Activated CD4-positive, alpha-beta T cell treated with anti-CD3 and anti-CD28 coated beads, Interleukin-10, Interleukin-2, amounts not matched to agents 100 ng/mL and 50 ng/mL, durations not matched to agents 16 hours and 8 hours (primary cell): ENCODE results near the gene AMPD3.

Experiments
- DNase-seq: peaks from one replicate; pipeline ENCODE4 v3.0.0-alpha.2; 2020

The AMPD3 gene

DNA sequence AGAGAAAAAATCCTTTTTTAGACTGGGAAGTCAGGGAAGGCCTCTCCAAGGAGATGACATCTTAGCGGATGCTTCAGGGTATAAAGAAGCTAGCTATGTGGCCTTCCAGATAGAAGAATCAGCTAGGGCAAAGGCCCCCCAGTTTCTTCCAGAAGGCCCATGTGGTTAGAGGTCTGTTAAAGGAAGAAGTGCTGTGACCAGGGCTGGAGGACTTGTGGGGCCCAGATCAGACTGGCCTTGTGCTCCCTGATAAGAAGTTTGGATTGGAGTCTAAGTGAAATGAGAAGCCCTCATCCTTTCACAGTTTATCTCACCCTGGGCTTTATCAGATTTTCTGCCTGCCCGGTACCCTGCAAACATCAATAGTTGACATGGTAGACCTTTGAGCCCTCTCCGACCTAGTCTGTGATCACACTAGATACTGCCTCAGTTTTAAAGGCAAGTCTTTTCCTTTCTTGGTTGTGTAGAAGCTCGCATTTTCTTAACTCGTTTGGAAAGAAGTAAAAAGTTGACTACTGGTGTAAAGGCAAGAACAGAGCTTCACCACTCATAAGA, 7.8 kb downstream of the AMPD3 start:
- DNase-seq = no peak

DNA sequence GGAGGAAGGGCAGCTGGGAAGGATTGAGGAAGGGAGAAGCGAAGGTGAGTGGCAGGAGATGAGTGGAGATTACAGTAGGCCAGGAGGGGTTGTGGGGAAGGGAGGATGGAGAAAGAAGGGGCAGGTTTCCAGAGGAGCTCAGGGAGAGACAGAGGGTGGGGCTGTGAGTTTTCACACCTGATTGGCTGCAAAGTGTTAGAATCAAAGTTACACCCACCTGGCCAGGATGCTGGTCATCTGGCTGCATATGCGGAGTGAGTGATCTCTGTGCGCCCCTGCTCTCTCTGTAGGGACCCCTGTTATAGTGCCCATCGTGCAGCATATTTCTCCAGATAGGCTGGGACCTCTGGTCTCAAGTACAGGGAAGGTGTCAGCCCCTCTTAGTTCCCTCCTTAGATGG, 18.3 kb downstream of the AMPD3 start:
- no peak for DNase-seq

DNA sequence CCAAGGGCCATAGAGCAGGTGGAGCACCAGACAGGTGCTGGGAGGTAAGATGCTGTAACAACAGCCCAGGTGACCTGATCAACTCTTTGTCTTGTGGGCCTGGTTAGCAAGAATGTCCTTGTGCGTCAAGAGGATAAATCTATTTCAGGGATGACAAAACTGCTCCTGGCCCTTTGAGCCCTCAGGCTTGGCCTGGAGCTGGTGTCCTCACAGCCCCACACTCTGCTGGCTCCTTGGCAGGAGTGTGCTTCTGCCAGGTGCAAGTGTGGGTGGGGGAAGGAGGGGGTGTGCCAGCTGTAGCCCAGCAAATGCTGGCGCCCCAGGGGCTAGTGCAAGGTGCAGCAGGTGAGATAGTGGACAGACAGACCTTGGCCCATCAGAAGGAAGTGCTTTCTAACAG, 19.5 kb downstream of the AMPD3 start:
- DNase-seq = no peak

DNA sequence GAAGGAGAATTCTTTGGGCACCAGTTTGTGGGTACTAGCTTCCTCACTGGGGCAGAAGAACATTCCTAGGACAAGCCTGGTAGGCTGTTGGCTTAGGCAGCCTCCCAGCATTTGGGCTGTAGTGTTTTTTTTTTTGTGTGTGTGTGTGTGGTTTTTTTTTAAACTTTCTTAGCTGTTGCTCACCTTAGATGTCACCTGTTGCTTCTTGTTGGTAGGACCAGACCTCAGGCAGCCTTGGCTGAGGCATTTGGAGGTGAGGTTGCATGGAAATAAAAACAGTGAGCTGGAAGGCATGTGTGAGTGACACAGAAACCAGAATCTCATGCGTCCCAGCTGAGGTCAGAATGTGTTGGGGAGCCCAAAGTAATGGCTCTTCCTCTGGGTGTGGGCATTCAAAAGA, 21.3 kb downstream of the AMPD3 start:
- DNase-seq = no peak

DNA sequence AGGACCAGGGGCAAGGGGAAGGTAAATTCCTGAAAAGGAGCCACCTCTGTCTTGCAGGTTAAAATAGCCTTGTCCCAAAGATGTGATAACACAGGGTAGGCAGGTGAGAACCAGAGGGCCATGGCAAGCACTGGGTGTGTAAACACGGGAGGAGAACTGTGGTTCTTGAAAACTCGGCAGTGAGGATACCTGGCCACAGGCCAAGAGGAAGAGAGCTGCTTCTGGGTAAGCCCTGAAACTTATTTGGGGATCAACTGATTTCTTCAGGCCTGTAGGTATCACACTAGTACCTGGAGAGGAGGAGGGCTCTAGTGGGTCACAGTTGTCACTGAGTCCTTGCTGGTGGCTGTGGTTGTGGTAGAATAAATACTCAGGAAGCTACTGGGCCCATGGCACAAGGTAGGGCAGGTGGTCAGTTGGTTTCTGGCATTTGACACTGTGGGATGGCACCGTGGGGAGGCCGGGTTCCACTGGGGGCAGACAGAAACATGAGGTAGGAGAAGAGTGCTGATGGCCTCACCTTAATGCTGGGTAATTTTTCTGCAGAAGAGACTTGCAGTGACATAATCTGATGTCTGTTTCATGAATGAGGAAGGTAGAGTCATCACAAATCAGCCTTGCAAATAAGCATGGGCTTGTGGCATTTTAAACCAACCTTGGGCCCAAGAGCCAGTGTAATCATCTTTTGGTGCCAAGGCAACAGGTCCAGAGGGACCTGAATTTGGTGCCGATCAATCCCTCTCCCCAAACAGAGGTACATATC, 22.0 kb downstream of the AMPD3 start:
- no peak for DNase-seq

DNA sequence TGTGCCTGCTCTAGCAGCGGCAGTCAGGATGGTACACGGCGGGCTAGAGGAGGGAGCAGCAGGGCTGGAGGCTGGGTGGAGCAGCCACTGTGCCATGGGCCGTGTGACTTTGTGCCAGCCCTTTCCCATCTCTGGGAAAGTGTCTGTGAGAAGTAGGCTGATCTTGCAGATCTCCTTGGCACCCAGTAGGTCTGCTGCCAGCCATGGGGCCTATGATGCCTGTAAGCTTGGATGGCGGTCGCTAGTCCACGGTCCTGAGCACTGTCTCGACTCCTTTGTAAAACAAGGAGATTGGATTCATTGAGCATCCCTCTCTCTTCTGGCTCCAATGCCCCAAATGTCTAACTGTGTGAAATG, 22.6 kb downstream of the AMPD3 start:
- DNase-seq = no peak

DNA sequence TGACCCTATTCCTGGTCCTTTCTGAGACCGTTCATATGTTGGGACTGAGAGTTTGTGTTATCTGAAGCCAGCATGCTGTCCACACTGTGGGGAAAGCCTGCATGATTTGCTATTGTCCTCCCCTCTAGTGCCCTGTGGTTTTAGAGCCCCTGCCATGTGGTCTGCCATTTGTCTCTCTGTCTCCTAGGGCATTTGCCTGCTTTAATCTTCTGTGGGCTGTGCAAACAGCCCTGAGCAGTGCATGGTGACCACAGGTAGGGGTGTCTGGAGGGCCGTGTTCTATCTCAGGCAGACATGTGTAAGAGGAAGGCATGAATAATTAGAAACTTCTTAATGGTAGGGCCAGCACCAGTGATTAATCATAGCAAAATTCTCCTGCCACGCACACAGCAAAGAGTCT, 23.0 kb downstream of the AMPD3 start:
- DNase-seq = no peak

DNA sequence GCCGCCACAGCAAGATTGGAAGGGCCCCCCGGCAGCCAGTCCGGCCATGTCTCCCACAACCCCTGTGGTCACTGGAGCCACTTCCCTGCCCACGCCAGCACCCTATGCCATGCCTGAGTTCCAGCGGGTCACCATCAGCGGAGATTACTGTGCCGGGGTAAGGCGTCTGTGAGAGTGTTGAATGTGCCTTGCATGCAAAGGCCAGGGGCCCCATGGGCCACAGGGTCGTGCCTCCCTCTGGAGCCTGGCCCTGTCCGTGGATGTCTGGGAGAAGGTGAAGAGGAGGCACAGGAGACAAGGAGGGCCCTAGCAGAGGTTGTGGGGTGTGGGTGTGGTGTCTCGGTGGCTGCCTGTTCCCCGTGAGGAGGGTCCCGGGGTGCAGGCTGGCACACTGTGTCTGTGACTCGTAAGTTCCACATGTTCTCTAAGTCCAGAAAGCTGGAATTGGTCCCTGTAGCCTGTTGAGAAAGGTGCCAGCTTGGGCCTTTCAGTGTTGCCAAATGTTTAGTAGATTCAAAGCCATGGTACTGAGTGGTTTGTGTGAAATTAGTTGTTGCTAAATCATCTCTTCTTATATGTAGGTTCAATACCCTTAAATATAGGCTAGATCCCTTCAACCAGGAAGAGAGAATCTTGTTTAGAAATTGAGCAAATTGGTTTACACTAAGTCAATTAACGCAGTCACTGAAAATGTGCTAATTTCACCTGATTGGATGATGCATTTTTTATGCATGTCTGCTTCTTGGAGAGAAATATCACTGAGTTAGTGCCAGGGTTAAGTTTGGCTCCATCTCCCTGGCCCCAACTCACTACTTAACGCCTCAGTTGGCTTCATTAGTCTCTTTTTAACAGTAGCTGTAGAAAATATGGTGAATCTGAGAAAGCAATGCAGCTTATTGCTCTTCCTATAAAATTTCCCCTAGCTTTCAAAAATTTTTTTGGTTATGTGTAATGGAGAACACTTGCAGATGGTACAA, 23.8 kb downstream of the AMPD3 start:
- no peak for DNase-seq

DNA sequence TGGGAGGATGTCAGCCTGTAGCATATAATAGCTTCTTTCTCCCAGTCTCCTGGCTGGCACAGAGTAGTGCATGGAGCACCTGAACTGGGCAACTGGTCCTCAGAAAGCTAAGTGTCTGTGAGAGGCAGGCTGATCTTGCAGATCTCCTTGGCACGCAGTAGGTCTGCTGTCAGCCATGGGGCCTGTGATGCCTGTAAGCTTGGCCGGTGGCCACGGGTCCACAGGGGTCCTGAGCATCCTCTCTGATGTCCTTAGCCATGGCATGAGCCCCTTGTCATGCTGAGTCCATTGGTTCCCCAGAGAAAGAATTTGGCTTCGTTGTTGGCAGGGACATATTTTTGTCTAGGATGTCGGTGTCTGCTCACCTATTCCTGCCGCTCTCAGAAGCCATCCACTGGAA, 25.0 kb downstream of the AMPD3 start:
- DNase-seq = no peak

DNA sequence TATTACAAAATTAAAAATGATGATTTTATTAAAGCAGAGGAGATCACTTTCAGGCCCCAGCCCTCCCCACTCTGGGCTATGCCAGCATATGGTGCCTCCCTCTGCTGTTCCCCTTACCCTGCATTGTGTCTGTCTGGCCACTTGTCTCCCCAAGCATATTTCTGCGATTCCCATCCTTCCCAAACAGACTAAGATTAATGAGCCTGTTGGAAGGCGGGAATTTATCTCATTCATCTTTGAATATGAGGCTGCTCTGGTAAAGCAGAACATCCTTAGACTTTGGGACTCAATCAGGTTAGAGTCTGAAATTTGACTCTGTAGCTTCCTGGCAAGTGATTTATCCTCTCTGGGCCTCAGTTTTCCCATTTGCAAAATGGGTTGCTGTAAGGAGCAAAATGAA, 25.7 kb downstream of the AMPD3 start:
- DNase-seq = no peak

DNA sequence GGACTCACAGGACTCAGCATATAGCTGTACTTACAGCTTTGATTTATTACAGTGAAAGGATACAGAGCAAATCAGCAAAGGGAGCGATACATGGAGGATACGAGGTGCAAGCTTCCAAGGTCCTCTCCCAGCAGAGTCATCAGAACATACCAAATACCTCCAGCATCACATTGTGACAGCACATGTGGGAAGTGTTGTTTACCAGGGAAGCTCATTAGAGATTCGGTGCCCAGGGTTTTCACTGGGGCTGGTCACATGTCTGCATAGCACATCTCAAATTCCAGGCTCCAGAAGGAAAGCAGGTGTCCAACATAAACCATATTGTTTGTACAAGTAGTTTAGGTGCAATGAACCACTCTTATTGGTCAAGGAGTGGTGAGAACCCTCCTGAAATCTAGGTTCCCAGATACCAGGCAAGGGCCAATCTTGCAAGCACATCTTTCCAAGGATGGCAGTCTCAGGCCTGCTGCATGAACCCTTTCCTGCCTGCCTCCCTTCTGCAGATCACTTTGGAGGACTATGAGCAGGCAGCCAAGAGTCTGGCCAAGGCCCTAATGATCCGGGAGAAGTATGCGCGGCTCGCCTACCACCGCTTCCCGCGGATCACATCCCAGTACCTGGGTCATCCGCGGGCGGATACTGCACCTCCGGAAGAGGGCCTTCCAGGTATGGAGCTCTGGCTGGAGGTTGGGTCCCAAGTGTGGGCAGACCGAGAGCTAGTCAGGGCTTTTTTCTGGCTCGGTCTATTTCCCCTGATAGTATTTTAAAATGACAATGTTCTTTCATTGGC, 26.7 kb downstream of the AMPD3 start:
- no peak for DNase-seq

DNA sequence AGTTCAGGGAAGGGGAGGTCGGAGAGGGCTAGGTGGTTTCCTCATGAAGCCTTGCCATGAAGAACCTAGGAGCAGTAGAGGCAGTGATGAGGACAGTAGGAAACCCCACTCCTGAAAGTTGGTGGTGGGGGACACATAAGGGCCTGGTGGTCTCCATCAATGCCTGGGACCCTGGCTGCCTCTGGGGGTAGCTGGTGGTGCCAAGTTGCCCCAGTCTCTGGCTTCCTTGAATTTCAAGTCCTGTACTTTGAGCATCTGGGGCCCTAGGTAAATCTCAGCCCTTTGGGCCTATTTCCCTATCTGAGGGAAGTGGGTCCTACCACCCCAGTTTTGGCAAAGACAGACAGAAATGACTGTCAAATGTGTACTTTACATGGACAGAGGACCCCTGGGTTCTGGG, 28.1 kb downstream of the AMPD3 start:
- DNase-seq = no peak

DNA sequence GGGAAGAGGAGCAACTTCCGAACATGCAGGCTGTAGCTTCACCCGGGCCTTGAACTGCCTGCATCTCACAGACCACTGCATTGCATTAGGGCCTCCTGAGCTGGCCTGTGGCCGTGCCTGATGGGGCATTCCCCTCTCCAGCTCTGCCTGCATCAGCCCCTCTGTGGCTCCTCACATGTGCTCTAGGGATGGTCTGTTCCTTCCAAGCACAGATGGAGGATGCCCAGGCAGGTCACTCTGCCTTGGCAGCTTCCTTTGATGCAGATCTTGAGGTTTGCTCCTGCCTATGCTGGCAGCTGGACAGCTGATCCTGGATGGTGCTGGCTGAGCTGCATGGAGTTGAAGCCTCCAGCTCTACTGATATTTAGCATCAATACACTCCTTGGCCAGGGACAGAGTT, 28.5 kb downstream of the AMPD3 start:
- DNase-seq = no peak

DNA sequence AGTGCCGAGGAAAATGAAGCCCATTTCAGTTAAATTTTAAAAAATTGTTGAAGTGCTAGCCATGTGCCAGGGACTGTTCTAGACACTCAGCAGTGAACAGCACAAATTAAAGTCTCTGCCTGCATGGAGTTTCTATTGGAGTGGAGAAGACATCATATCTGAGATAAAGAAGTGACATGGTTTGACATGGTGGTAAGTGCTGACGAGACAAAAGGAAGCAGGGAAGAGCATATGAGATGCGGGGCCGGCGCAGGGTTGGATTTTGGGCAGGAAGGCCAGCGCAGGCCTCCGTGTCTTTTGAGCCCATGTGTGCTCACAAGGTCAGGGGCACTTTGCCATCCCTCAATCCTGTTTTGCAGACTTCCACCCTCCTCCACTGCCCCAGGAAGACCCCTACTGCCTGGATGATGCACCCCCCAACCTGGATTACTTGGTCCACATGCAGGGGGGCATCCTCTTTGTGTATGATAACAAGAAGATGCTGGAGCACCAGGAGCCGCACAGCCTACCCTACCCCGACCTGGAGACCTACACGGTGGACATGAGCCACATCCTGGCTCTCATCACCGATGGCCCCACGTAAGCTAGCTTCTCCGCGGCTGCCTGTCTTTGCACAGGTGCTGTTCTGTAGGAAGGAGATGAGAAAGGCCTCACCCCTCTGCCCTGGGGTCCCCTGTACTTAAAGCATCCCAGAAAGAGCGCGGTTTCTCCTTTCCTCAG, 29.6 kb downstream of the AMPD3 start:
- no peak for DNase-seq

DNA sequence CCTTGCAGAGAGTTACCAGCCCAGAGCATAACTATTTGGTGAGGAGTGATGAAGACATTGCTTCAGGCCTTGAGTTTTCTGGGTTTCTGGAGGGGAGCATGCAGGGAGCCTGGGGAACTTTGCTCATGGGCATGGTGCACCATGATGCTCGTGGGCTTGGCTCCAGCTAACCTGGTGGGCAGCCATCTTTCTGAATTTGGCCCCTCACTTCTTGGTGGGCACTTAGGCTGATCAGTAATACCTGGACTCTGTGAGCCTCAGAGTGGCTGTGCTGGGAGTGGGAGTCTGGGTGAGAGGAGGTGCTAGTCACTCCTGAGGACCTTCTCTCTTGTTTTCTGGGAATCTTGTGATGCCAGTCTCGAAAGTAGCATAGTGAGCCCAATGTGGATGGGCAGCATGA, 30.6 kb downstream of the AMPD3 start:
- no peak for DNase-seq

DNA sequence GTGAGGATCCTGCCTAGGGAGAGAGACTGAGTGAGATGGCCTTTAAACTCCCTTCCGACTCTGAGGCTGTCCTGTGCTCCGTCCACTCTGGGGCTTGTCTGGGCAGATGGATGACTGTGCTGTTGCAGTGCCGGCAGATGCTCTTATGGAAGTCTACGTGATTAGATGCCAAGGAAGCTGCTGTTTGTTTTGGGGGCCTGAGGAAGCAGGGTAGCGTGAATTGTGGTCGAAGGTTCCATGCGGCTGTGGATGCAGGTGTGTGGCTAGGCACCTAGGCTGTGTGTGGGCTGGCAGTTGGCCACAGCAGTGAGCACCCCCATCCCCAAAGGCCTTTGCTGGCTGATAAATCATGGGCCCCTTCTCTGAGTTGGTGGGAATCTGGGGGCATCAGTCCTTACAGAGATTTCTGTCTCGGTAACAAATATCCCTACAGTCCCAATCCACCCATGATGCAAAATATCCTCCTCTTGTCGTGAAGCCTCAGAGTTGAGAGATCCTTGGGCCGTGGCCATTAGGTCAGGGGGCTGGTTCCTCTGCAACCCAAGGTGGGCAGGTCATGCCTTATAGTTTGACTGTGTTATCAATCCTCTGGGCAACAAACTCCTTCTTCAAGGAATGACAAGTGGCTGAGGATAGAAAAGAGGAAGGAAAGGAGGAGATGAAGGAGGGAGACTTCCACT, 31.2 kb downstream of the AMPD3 start:
- DNase-seq = no peak

DNA sequence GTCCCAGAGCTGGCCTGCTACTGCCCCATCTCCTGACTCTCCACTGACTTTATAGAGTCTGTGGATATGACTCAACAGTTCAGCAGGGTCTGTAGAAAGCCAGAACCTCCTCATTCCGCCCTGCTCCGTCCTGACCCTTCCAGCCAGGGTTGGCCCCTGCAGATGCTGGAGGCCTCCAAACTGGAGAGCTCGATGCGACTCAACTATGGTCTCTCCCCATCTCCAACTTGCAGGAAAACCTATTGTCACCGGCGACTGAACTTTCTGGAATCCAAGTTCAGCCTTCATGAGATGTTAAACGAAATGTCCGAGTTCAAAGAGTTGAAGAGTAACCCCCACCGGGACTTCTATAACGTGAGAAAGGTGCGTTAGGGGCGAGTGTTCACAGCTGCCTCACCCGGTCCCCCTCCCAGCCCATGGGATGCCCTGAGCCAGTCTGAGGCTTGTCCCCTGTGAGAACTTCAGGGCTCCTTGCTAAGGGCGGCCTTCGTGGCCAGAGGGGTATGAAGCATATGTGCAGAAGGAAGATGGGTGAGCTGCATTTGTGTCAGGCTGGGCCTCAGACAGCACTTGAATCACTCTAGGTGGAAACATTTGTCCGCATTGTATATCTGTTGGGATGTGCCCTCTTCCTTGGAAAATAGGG, 32.1 kb downstream of the AMPD3 start:
- no peak for DNase-seq

DNA sequence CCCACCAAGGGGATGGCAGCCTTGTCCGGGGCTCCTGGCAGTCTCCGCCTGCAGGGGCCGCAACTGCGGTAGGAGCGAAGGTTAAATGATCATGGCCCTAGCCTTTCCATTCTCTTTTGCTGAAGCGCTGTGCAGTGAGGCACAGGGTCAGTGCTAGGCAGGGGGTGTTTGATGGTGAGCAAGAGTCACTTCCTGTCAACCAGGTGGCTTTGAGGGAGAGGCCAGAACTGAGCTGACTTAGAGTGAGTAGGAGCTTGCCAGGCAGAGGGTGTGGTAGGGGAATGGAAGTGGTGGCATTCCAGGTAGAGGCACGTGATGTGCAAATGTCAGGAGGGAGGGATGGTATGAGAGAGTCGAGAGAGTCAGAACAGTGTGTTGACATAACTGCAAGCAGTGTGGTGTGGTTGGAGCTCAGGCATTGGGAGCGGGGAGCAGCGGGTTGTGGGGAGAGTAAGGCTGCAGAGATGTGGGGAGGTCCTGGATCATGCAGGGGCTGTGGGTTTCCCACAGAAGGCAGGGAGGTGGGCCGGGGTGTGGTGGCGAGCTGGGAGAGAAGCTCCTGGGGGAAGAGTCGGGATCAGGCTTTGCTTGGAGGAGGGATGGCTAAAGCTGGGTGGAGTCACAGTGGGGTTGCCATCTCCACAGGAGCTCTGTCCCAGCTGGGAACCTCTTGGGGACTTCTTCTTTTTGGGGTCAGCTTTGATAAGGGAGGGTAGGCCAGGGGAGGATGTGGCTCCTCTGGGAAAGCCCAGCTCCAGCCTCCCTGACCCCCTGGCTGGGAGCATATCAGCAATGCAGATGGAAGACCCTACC, 33.3 kb downstream of the AMPD3 start:
- DNase-seq = no peak

DNA sequence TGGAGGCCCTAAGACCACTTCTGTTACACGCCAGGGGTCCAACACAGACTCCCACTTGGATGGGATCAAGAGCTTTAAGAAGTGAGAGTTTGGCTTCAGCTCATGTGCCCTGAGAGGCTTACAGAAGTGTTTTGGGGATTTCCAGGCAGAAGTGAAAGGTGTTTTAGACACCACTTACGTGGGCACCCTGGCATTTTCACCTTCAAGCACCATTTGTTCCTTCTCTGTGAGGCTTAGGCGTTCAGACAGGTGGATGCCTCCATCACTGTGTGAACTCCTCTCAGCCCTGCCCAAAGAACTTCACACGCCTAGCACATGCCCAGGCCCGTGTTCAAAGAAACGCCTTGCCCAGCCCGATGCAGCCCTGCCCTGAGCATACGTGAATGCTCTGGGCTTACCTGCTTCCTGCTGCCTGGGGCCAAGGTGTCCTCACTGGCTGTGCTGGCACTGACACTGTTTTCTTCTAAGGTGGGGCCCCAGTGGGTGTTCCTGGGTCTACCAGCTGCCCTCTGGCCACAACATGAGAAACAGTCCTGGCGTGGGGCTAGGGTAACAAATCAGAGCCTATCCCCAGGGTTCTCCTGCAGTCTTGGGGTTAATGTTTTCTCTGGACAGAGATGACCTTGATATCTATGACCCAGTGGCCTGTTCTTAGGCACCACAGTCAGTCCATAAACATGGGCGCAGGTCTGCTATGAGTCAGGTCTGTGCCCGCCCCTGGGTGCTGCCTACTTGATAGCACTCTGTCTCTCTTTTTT, 34.0 kb downstream of the AMPD3 start:
- no peak for DNase-seq

DNA sequence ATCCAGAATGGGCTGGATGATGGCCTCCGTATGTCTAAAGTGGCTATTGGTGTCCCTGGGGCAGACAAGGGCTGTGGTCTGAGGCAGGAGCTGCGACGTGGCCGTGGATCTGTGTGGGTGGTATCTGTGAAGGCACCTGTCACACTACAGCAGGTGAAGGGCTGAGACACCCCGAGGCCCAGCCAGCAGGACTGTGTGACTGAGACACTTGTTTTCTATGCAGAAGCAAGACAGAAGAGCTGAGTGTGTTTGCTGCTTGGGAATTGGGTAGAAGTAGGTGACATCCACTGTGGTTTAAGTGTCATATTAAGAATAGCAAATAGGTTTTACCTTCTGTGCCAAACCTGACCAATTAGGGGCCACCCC, 35.0 kb downstream of the AMPD3 start:
- DNase-seq = no peak
